ENCODE data around the gene KRT6B. TPM values are rescaled to one million over a fixed set of nuclear protein-coding genes. Genes with fewer than 3 reads are reported as not detected.

KRT6B gene
- polyA plus RNA-seq, 1 donor (not counting 4 experiments of a cell fraction or from before 2014, with no cell fraction given), result 2,016 TPM

- no peaks in the 10 kb centered on the region for H3K27me3 ChIP-seq (ENCODE audit: control insufficient read depth, extremely low read depth, insufficient read depth, low read length)
- H3K9me1 ChIP-seq (ENCODE audit: control insufficient read depth, extremely low read depth, insufficient read depth, low read length), result no peaks in the 10 kb centered on the region
- H3K9me3 ChIP-seq (ENCODE audit: control insufficient read depth, low read depth, low read length), result no peaks in the 10 kb centered on the region
- no peaks in the 10 kb centered on the region for H4K20me1 ChIP-seq (ENCODE audit: control insufficient read depth, extremely low read depth, insufficient read depth, low read length)
- no peak overlapping the region for H2AFZ ChIP-seq (ENCODE audit: control insufficient read depth, low read length)
- H3K79me2 ChIP-seq (ENCODE audit: control insufficient read depth, insufficient read depth, low read length), result no peaks in the 10 kb centered on the region
- H3K4me3 ChIP-seq (ENCODE audit: control insufficient read depth in 2 of 3, extremely low read depth in 1 of 3, insufficient read depth in 2 of 3, low read depth in 1 of 3, low read length in 3 of 3), result no peak overlapping the region
- H3K4me2 ChIP-seq (ENCODE audit: control insufficient read depth, extremely low read depth, insufficient read depth, low read depth, low read length), result no peak overlapping the region
- no peak overlapping the region for H3K9ac ChIP-seq (ENCODE audit: control insufficient read depth, extremely low read depth, insufficient read depth, low read length)
- DNase-seq (ENCODE audit: low read depth, low spot score) (no peak), FAIRE-seq (no peak)
- dilution Hi-C loops (cut with MboI; ENCODE audit: extremely low pct_ligation_motif_present, low sequenced_read_pairs), result no loop called here
- TF ChIP-seq EZH2 (IDR thresholded peaks at IDR 0.05; ENCODE audit: low read length) (no peak), CTCF (optimal IDR thresholded peaks at IDR 0.05 in 1 of 3, IDR thresholded peaks at IDR 0.05 in 1 of 3, conservative IDR thresholded peaks at IDR 0.05 in 1 of 3; ENCODE audit: extremely low read depth in 1 of 3, insufficient read depth in 2 of 3, low read length in 3 of 3) (no peak)
- no peaks in the 10 kb centered on the region for H3K4me1 ChIP-seq (ENCODE audit: control insufficient read depth, extremely low read depth, insufficient read depth, low read length)
- no peak overlapping the region for H3K27ac ChIP-seq (ENCODE audit: control insufficient read depth, insufficient read depth, low read length)
- H3K36me3 ChIP-seq (ENCODE audit: control insufficient read depth in 2 of 2, extremely low read depth in 1 of 2, insufficient read depth in 2 of 2, low read length in 2 of 2), result no peaks in the 10 kb centered on the region
Measured at GRCh38 chr12:52398176-52398575, 53.8 kb downstream of the KRT6B start.

- Histone ChIP-seq H3K4me1 (ENCODE audit: control insufficient read depth, extremely low read depth, insufficient read depth, low read length) (peaks cover 14% of the 10 kb centered on the region), H3K27ac (ENCODE audit: control insufficient read depth, insufficient read depth, low read length) (no peak overlapping the region), H3K9ac (ENCODE audit: control insufficient read depth, extremely low read depth, insufficient read depth, low read length) (no peak overlapping the region), H3K4me2 (ENCODE audit: control insufficient read depth, extremely low read depth, insufficient read depth, low read depth, low read length) (no peak overlapping the region), H3K27me3 (ENCODE audit: control insufficient read depth, extremely low read depth, insufficient read depth, low read length) (no peaks in the 10 kb centered on the region), H3K79me2 (ENCODE audit: control insufficient read depth, insufficient read depth, low read length) (no peaks in the 10 kb centered on the region), H3K9me1 (ENCODE audit: control insufficient read depth, extremely low read depth, insufficient read depth, low read length) (no peaks in the 10 kb centered on the region), H3K36me3 (ENCODE audit: control insufficient read depth in 2 of 2, extremely low read depth in 1 of 2, insufficient read depth in 2 of 2, low read length in 2 of 2) (no peaks in the 10 kb centered on the region), H4K20me1 (ENCODE audit: control insufficient read depth, extremely low read depth, insufficient read depth, low read length) (no peaks in the 10 kb centered on the region), H3K9me3 (ENCODE audit: control insufficient read depth, low read depth, low read length) (no peaks in the 10 kb centered on the region), H2AFZ (ENCODE audit: control insufficient read depth, low read length) (no peak overlapping the region), H3K4me3 (ENCODE audit: control insufficient read depth in 2 of 3, extremely low read depth in 1 of 3, insufficient read depth in 2 of 3, low read depth in 1 of 3, low read length in 3 of 3) (no peak overlapping the region)
- TF ChIP-seq CTCF (optimal IDR thresholded peaks at IDR 0.05 in 1 of 3, IDR thresholded peaks at IDR 0.05 in 1 of 3, conservative IDR thresholded peaks at IDR 0.05 in 1 of 3; ENCODE audit: extremely low read depth in 1 of 3, insufficient read depth in 2 of 3, low read length in 3 of 3) (no peak), EZH2 (IDR thresholded peaks at IDR 0.05; ENCODE audit: low read length) (no peak)
- FAIRE-seq (no peak), DNase-seq (ENCODE audit: low read depth, low spot score) (no peak)
- dilution Hi-C loops (cut with MboI; ENCODE audit: extremely low pct_ligation_motif_present, low sequenced_read_pairs), result no loop called here
Measured at GRCh38 chr12:52396656-52397055, 55.3 kb downstream of the KRT6B start.

Other genes starting within 250 kb of the KRT6B start
- gene KRT7, start 218.9 kb downstream of the KRT6B start, polyA plus RNA-seq, result 112 to 224 TPM (median 117 TPM) in 3 replicates
- gene KRT86, start 177.5 kb downstream of the KRT6B start, polyA plus RNA-seq, result 0.03 TPM in 1 of 3 replicates, not detected in the others
- gene KRT81, start 160.6 kb downstream of the KRT6B start, polyA plus RNA-seq, result 0.03 to 0.15 TPM in 2 of 3 replicates, not detected in the other
- gene KRT83, start 130.7 kb downstream of the KRT6B start, polyA plus RNA-seq, result not detected in 3 replicates
- not detected in 3 replicates for gene KRT85, start 84.7 kb downstream of the KRT6B start, polyA plus RNA-seq
- 0.05 to 0.13 TPM (median 0.10 TPM) in 3 replicates for gene KRT84, start 66.5 kb downstream of the KRT6B start, polyA plus RNA-seq
- 0.03 TPM in 1 of 3 replicates, not detected in the others for gene KRT82, start 45.8 kb downstream of the KRT6B start, polyA plus RNA-seq
- gene KRT75, start 17.8 kb downstream of the KRT6B start, polyA plus RNA-seq, result 59.4 to 151 TPM (median 60.5 TPM) in 3 replicates
- gene KRT6C, start 21.7 kb upstream of the KRT6B start, polyA plus RNA-seq, result 203 to 1,358 TPM (median 357 TPM) in 3 replicates
- gene KRT6A, start 41.1 kb upstream of the KRT6B start, polyA plus RNA-seq, result 10,395 to 23,012 TPM (median 12,338 TPM) in 3 replicates
- gene KRT5, start 68.2 kb upstream of the KRT6B start, polyA plus RNA-seq, result 14,274 to 15,814 TPM (median 15,322 TPM) in 3 replicates
- gene KRT71, start 101.0 kb upstream of the KRT6B start, polyA plus RNA-seq, result not detected in 3 replicates
- 0.10 to 0.36 TPM (median 0.17 TPM) in 3 replicates for gene KRT74, start 121.7 kb upstream of the KRT6B start, polyA plus RNA-seq
- gene KRT72, start 149.3 kb upstream of the KRT6B start, polyA plus RNA-seq, result not detected in 3 replicates
- 0.03 TPM in 1 of 3 replicates, not detected in the others for gene KRT73, start 166.4 kb upstream of the KRT6B start, polyA plus RNA-seq
- 0.03 to 0.69 TPM (median 0.48 TPM) in 3 replicates for gene KRT2, start 200.1 kb upstream of the KRT6B start, polyA plus RNA-seq
- gene KRT1, start 228.3 kb upstream of the KRT6B start, polyA plus RNA-seq, result 26.9 to 93.0 TPM (median 92.2 TPM) in 3 replicates

Data from keratinocyte (primary cell).